Chondrocyte (in vitro differentiated cells): ENCODE results near the gene PIN1. TPM values are rescaled to one million over a fixed set of nuclear protein-coding genes. Genes with fewer than 3 reads are reported as not detected.

Experiments used
- DNase-seq: peaks from one replicate; pipeline ENCODE4 v3.0.0; 2021; ENCODE audit warnings: mixed read lengths, low spot score
- H3K27ac Mint-ChIP-seq: one replicate; pipeline ENCODE4 v1.8.0; 2021; ENCODE audit warnings: mild to moderate bottlenecking, moderate library complexity, mixed read lengths; ENCODE audit not compliant: unreplicated experiment
- H3K27me3 Mint-ChIP-seq: 2 replicates; pipeline ENCODE4 v1.8.0; 2021; ENCODE audit warnings: low read depth, mixed read lengths
- H3K36me3 Mint-ChIP-seq: 2 replicates; pipeline ENCODE4 v1.8.0; 2021; ENCODE audit warnings: low read depth, mixed read lengths
- H3K4me1 Mint-ChIP-seq: 2 replicates; pipeline ENCODE4 v1.8.0; 2021; ENCODE audit warnings: low read depth, mild to moderate bottlenecking, mixed read lengths
- H3K4me3 Mint-ChIP-seq: one replicate; pipeline ENCODE4 v1.8.0; 2021; ENCODE audit warnings: mild to moderate bottlenecking, moderate library complexity, mixed read lengths; ENCODE audit not compliant: unreplicated experiment
- H3K9me3 Mint-ChIP-seq: 2 replicates; pipeline ENCODE4 v1.8.0; 2021; ENCODE audit warnings: low read depth, mixed read lengths
- total RNA-seq: library from RNA; stranded (reverse); gene quantifications from 3 replicates; pipeline ENCODE4 v1.2.1, GENCODE V29; 2021
- TF ChIP-seq, protein P1 (sequence below): fragments of 200-600 bp; sonication (generic); IDR thresholded peaks from 2 replicates; pipeline ENCODE4 v1.5.0; 2021; ENCODE audit warnings: antibody characterized with exemption, mild to moderate bottlenecking, moderate library complexity

PIN1 gene
- total RNA-seq, 1 donor from 2014 or later = 65.5 TPM

GRCh38 chr19:9823816-9824215, 11.3 kb upstream of the PIN1 start:
- Mint-ChIP-seq H3K27ac (no peak overlapping the region), H3K4me3 (no peak overlapping the region), H3K9me3 (no peaks in the 10 kb centered on the region), H3K36me3 (peaks cover 1% of the 10 kb centered on the region), H3K27me3 (no peaks in the 10 kb centered on the region), H3K4me1 (peaks cover 38% of the 10 kb centered on the region)
- TF ChIP-seq, protein P1, sequence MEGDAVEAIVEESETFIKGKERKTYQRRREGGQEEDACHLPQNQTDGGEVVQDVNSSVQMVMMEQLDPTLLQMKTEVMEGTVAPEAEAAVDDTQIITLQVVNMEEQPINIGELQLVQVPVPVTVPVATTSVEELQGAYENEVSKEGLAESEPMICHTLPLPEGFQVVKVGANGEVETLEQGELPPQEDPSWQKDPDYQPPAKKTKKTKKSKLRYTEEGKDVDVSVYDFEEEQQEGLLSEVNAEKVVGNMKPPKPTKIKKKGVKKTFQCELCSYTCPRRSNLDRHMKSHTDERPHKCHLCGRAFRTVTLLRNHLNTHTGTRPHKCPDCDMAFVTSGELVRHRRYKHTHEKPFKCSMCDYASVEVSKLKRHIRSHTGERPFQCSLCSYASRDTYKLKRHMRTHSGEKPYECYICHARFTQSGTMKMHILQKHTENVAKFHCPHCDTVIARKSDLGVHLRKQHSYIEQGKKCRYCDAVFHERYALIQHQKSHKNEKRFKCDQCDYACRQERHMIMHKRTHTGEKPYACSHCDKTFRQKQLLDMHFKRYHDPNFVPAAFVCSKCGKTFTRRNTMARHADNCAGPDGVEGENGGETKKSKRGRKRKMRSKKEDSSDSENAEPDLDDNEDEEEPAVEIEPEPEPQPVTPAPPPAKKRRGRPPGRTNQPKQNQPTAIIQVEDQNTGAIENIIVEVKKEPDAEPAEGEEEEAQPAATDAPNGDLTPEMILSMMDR = no peak
- no peak for DNase-seq

- no peaks in the 10 kb centered on the region for H3K27me3 Mint-ChIP-seq
- H3K9me3 Mint-ChIP-seq = no peaks in the 10 kb centered on the region
- H3K4me3 Mint-ChIP-seq = peak within 1 kb of the TSS; percentile 100
- TF ChIP-seq, protein P1 = peak; percentile 5
- peak; percentile 94 for DNase-seq
- peaks cover 36% of the 10 kb centered on the region for H3K4me1 Mint-ChIP-seq
- peak within 1 kb of the TSS; percentile 98 for H3K27ac Mint-ChIP-seq
- H3K36me3 Mint-ChIP-seq = peaks cover 1% of the 10 kb centered on the region
Observed at GRCh38 chr19:9827289-9828238, 7.6 kb upstream of the PIN1 start, which contains the start of gene UBL5. Gene UBL5 (plus strand): TSS chr19:9827918. CDS start chr19:9828338, 420 bp downstream.

GRCh38 chr19:9828551-9829063, 6.5 kb upstream of the PIN1 start:
- peaks cover 31% of the 10 kb centered on the region for H3K4me1 Mint-ChIP-seq
- no peaks in the 10 kb centered on the region for H3K9me3 Mint-ChIP-seq
- peak overlapping the region; percentile 100 for H3K4me3 Mint-ChIP-seq
- H3K27ac Mint-ChIP-seq = peak overlapping the region; percentile 98
- no peaks in the 10 kb centered on the region for H3K27me3 Mint-ChIP-seq
- no peak for DNase-seq
- peaks cover 1% of the 10 kb centered on the region for H3K36me3 Mint-ChIP-seq
- TF ChIP-seq, protein P1 = no peak

DNA sequence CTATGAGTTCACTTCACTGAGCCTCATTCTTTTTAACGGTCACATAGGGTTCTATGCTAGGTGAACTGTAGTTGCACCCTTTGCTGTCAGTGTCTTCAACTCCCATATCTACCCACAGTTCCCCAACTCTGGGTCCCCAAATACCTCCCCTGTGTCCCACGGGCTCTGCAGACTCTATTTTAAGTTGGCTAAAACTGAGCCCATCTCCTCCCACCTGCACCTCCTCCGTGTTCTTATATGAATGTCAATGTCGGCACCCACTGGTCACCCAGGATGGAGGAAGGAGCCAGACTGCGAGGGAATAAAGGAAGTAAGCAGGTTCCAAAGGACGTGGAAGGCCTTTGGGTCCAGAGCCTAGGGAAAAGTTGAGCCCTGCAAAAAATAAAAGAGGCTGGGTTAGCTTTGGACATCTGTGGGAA, 802 bp upstream of the PIN1 start:
- Mint-ChIP-seq H3K27ac (peak overlapping the region; percentile 76), H3K9me3 (no peaks in the 10 kb centered on the region), H3K4me1 (peaks cover 16% of the 10 kb centered on the region), H3K36me3 (no peaks in the 10 kb centered on the region), H3K4me3 (peak overlapping the region; percentile 89), H3K27me3 (no peaks in the 10 kb centered on the region)
- TF ChIP-seq, protein P1 = no peak
- DNase-seq = no peak

GRCh38 chr19:9835507-9835949, 410 bp downstream of the PIN1 start:
- H3K27me3 Mint-ChIP-seq = no peaks in the 10 kb centered on the region
- DNase-seq = no peak
- H3K27ac Mint-ChIP-seq = peak overlapping the region; percentile 29

More at GRCh38 chr19:9835507-9835949, 410 bp downstream of the PIN1 start:
- H3K4me1 Mint-ChIP-seq = peaks cover 12% of the 10 kb centered on the region
- H3K36me3 Mint-ChIP-seq = peaks cover 3% of the 10 kb centered on the region
- H3K4me3 Mint-ChIP-seq = peak overlapping the region; percentile 89
- no peaks in the 10 kb centered on the region for H3K9me3 Mint-ChIP-seq
- TF ChIP-seq, protein P1 = peak; percentile 2
